HG03060 (cell line): Measurements from ENCODE around the gene CEP43.
A peak's percentile ranks its signal among the peaks of the same experiment; 100 is the strongest.

Source experiments
- ATAC-seq: cut with Tn5 transposase; IDR thresholded peaks from one replicate; pipeline ENCODE4 v1.9.1; 2021; ENCODE audit warnings: low read depth, moderate number of reproducible peaks; ENCODE audit not compliant: unreplicated experiment

CEP43 gene, protein sequence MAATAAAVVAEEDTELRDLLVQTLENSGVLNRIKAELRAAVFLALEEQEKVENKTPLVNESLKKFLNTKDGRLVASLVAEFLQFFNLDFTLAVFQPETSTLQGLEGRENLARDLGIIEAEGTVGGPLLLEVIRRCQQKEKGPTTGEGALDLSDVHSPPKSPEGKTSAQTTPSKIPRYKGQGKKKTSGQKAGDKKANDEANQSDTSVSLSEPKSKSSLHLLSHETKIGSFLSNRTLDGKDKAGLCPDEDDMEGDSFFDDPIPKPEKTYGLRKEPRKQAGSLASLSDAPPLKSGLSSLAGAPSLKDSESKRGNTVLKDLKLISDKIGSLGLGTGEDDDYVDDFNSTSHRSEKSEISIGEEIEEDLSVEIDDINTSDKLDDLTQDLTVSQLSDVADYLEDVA

DNA sequence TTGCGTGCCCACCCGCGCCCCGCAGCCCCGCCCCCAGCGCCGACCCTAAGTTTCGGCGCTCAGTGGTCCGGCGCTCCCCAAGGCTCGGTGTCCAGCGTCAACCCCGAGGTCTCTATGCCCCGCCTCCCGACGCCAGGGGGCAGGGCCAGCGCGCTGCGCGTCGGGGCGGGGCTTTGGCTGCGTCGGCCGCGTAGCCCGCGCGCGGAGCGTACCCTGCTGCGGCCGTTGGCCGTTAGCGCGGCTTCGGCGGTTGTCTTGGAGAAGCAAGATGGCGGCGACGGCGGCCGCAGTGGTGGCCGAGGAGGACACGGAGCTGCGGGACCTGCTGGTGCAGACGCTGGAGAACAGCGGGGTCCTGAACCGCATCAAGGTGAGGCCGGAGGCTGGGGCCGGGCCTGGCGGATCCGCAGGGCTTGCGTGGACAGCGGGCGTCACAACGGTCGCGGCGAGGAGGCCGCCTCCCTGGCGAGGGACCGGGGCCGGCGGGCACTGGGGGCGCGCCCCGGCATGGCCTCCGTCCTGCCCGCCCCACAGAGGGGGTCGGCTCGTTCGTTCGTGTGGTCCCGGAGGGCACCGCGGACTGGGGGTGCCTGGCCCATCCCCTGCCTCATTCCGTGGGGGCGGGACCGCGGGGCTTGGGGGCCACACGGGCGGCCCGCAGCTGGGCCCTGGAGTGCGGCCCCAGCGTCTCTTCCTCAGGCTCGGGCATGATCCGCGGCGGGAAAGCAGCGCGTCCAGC is at the start of gene CEP43:
Gene CEP43 (plus strand): TSS at position 253 of the 739 bp plus-strand sequence. CDS start 16 bp downstream, at position 269.
- ATAC-seq, result peak; percentile 82

DNA sequence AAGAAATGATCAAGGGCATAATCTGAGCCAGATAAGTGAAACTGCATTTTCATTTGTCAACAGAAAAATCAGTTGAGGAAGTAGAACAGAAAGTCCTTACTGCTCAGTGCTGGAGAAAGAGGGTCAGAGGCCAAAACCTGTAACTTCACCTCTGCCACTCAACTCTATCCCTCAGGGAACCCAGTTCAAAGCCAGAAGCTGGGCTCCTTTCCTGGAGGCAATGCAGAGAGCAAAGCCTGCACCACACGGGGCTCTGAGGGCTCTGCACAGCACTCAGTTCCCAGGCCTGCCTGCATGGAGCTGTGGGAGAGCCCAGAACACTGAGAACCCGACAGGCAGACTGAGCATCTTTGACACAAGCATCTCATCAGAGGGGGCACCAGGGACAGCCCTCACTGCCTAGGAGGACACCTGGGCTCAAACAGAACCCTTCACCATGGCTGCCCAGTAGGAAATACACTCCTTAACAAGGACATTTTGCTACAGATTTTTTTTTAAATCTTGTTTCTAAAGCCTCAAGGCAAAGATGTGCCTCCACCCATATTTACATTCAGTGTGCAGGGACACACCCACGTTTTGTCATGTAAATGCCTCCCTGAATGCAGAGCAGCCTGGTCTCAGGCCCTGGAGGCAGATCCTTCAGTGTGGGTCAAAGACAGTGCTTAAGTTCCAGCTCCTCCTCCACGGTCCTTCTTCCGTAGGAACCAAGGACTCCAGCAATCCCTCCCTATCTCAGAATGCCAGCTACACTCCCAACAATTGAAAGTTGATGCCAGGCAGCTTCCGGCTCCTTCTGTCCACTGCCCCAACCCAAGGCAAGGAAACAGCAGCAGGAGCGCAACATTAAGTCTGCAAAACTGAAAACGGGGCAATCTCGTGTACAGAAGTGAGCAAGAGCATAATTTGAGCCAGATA is 49.4 kb upstream of the CEP43 start:
- ATAC-seq, result no peak

DNA sequence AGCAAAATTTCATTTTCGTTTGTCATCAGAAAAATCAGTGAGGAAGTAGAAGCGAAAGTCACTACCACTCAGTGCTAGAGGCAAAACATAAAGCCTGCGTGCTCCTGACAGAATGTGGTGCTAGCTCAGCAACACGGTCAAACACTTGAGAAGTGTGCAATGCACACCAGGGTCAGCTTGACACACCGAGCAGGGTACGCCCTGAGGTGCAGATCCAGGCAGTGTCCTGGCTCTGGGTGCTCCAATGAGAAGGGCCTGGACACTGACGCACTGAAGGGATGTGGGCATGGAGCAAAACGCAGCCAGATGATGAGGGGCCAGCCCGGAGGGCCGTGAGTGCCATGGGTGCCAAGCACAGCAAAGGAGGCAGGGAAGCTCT is 48.8 kb upstream of the CEP43 start:
- ATAC-seq, result peak; percentile 21

DNA sequence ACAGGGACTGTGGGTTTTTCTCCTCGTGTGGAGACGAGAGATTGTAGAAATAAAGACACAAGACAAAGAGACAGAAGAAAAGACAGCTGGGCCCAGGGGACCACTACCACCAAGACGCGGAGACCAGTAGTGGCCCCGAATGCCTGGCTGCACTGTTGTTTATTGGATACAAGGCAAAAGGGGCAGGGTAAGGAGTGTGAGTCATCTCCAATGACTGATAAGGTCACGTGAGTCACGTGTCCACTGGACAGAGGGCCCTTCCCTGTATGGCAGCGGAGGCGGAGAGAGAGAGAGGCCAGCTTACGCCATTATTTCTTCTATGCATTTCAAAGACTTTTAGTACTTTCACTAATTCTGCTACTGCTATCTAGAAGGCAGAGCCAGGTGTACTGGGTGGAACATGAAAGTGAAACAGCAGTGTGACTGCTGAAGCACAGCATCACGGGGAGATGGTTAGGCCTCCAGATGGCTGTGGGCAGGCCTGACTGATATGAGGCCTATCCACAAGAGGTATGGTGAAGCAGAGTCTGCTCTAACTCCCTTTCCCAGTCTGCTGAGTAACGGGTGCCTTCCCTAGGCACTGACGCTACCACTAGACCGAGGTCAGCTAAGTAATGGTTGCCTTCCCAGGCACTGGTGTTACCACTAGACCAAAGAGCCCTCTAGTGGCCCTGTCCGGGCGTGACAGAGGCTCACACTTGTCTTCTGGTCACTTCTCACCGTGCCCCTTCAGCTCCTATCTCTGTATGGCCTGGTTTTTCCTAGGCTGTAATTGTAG is 48.1 kb upstream of the CEP43 start:
- peak; percentile 96 for ATAC-seq

DNA sequence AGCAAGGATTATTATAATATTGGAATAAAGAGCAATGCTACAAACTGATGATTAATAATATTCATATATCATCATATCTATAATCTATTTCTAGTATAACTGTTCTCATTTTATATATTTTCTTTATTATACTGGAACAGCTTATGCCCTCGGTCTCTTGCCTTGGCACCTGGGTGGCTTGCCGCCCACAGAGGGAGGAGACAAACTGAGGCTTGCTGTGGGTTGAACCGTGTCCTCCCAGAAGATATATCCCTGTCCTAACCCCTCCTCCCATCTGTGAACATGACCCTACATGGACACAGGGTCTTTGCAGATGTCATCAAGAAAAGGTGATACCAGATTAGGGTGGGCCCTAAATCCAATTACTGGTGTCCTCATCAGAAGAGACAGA is 47.5 kb upstream of the CEP43 start:
- ATAC-seq, result no peak

DNA sequence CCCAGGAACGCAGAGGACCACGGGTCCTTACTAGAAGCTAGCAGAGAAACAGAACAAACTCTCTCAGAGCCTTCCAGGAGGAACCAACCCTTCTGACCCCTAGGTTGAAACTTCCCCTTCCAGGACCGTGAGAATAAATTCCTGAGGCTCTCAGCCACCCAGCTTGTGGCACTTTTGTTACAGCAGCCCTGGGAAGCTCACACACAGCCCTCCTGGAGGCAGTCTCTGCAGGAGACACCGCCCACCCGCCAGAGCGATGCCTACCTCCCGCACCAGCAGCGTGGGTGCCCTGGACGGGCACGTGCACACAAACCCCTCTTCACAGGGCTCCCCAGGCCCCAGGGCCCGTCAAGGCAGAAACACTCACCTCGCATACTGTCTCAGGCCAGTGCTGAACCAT is 47.1 kb upstream of the CEP43 start:
- ATAC-seq, result no peak

DNA sequence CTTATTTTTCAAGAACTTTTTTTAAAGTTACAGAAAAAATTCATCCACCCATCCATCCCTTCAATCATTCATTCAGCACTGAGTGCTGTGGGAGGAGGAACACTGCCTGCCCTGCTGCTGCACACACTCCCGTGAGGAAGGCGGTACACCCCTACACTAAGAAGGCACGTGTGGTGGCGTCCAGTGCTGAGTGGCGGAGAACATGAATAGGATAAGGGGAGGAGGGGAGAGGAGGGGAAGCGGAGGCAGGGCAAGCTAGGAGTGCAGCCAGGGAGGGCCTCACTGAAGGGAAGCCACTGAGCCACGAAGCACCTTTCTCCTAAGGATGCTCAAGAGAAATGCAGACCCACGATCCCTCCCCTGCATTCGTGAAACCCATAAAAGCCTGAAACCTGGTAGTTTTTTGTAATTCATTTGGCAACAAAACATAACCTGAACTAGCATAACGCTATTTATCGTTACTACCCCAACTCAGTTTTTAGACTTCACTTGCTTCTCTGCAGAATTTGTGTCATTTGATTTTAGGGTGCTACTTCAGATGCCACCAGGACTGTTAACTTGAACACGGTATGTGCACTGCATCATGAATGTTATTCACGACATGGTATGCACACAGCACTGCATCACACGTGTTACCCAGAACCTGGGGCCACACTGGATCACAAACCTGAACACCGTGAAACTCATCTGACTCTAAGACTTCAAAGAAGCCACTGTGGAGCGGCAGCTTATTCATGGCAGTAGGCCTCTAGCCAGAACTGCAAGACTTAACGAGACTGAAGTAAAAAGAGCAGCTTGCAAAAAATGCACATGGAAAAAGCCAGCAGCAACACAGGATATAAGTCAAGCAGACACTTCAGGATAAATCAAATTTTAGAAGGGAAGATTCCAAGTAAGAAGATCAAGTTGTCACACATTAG is 46.4 kb upstream of the CEP43 start:
- no peak for ATAC-seq

DNA sequence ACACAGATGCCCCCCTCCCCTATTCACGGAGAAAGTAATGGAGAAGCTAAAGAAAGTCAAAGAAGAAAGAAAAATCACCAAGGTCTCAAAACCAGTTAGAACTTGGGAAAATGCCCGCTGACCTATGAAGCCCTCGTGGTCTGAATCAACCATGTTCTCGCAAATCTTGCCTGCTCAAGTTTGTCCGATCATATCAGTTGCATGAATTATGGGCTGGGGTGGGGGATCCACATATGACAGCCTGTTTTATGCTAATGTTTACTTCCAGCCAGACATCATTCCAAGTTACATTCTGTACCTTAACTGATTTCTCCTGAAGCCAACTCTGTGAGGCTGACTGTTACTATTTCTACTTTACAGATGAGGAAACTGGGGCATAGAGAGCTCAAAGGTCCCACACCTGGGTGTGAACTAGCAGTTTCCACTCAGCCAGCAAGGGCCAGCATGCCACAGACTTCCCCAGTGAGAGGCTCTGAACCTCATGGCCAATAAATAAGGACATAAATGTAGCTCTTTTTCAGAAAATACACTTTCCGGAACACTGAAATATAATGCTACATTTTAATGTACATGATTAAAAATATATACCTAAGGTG is 45.0 kb upstream of the CEP43 start:
- no peak for ATAC-seq

DNA sequence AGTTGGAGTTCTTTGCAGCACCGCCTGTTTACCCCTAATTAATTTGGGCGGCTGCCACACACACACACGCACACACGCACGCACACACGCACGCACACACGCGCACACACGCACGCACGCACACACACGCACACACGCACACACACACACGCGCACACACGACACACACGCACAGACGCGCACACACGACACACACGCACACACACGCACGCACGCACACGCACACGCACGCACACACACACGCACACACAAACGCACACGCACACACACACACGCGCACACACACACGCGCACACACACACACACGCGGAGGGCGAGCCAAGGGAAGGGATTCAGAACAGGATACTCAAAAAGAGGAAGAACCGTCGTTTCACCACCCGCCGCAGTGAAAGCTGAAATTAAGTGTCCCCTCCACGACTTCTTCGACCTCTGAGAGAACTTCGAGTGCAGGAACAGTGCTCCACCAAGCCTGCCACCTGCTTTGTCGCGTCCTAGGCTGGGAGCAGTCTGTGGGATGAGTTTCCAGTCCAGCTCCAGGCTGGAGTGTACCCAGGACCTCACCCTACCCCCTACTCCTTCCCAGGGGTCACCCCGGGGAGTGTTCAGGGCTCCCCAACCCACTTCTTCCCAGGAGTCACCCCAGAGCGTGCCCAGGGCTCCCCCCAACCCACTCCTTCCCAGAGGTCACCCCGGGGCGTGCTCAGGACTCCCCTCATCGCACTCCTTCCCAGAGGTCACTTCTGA is 43.9 kb upstream of the CEP43 start:
- no peak for ATAC-seq

DNA sequence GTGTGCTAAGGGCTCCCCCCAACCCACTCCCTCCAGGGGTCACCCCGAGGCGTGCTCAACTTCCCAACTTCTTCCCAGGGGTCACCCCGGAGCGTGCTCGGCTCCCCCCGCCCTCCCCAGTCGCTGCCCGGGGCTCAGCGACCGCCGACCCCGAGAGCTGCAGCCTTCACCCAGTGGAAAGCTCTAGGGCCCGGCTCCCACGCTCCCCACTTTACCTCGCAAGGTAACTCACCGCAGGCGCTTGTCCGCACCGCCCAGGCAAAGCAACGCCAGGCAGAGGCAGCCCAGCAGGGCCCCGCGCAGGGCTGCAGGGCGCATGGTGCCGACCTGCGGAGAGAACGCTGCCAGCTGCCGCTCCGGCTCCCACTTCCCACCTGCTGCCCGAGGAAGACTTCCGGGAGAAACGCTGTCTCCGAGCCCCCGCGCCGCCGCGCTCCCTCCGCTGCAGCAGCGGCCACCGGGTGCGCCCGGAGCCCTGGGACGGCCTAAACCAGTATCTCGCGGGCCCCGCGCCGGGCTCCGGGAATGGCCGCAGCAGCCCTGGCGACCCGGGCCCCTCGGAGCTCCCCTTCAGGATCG is 43.2 kb upstream of the CEP43 start:
- no peak for ATAC-seq

DNA sequence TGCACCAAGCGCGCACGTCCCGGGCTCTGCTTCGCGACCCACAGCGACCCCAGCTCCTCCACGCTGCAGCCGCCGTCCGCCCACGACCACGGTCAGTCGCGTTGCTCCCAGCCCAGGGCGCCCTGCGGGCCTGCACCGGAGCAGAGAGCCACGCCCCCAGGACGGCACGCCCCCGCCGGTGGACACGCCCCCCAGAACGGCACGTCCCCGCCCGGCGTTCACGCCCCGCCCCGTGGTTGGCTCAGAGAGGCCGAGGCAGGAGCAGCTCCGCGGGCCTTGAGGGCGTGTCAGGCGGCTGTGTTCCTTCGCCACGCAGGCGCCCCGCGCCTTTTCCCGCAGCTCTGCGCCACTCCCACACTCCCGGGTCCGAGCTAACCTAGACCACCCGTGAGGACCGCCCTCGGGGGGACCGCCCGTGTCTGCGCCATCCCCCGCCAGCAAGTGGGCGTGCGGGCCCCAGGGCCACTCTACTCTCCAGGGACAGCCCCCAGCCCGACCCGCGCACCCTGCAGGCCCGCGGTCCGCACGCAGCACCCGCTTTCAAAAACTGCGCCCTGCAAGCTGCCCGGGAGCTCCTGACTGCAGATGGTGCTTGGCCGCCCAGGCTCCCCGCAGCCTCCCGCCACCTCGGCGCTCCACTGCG is 42.6 kb upstream of the CEP43 start, which contains the start of gene RNASET2:
Gene RNASET2 (minus strand): TSS at position 107 of the 643 bp plus-strand sequence. CDS start 368 bp downstream, outside the sequence.
- peak; percentile 44 for ATAC-seq

DNA sequence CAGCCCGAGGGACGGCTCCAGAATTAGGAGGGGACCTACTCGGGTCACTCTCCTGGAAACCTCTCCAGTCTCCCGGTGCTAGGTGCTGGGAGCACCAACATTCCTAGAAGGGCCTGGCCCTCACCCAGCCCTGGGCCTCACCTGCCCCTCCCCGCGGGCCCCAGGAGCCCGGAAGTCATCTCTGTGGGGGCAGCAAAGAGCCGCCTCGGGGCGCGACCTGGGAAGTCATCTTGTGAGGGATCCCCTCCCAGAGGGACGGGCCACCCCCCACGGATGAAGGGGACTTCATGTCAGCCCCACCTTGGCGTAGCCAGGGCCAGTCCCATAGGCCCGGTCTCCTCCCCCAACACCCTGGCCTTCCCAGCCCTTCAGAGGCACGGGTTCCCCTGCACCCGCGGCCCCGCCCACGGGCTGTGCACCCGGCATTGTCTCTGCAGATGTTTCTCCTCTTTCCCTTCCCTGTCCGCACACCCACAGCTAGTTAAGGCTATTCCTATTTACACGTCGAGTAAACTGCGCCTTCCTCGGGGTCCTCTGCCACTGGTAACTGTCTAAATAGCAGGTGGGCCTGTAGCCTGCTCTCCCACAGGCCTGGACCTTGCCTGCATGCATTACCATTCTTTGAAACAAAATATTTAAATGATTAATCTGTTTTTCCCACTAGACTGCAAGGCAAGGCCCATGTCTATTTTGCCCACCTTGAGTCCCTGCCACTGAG is 42.0 kb upstream of the CEP43 start:
- ATAC-seq, result peak; percentile 26

DNA sequence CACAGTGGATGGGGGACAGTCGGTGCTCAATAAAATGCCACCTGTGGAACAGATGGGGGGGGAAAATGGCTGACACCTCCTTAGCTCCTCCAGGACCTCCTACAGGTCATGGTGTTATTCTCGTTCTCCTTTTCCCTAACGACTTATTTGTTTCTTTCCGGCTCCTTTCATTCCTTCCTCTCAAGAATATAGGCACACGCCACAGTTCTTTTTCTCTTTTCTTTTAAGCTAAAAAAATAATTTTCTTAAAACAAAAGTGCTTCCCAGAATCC is 41.5 kb upstream of the CEP43 start:
- no peak for ATAC-seq

DNA sequence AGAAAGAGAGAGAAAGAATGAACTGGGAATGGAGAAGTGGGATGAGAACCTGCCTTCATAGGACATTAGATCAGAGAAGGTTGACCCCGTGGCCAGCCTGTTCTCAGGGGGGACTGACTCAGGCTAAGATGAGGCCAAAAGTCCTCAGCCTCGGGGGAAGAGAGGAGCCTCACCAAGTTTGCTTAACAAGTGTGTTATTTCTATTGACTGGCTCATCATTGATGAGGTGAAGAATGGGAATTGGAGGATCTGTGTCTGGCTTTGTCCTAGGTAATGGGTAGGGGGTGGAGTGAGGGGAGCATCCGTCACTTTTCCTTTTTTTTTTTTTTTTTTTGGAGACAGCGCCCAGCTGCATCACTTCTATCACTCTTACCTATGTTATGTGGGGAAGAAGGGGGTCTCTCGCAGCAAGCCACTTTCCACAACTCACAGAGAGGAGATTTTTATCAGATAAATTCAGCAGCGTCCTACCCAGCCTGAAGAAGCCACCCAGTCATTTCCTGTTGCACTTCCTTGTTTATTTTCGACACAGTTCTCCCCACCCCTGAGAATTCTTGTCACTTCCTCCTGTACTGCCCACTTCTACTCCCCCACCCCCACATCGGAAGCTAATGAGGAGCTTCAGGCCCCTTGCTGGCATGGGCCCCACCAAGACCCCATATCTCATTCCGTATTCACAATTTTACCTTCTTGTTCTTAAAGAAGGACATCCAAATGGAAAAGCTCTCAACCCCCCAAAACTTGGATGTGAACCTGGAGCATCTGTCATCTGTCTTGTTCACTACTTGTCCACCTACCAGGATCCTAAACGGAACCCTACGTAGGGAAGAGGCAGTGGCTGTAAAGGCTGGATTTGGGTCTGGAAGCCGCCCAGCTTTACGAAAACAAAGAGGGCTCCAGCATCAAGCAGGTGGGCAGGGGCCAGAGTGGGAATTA is 40.0 kb upstream of the CEP43 start:
- no peak for ATAC-seq

DNA sequence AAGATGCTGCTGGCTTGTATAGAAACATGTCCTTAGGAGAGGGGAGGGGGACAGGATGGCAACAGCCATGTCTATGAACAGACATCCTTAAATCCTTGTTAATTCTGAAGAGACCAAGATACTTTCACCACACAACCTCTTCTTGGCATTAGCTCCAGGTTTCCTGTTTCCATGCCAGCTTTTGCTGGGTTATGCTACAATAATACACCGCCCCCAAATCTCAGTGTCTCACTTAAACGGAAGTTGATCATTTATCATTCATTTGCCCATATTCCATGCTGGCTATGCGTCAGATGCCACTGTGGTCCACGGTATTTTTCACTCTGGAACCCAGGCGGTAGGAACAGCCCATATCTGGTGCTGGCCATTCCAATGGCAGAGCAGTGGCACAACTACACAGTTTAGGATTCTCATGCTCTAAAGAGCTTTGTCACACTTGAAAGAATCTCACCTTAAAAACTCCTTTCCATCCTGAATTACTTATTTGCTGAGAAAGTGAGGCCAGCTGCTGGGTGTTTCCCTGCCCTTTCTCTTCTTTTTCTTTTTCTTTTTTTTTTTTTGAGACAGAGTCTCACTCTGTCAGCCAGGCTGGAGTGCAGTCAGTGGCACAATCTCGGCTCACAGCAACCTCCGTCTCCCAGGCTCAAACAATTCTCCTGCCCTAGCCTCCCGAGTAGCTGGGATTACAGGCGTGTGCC is 39.1 kb upstream of the CEP43 start:
- ATAC-seq, result no peak
